H1 (cell line): ENCODE measurements around the gene ULK3.

ENCODE experiments used
- CTCF ChIP-seq, 3 experiments: IDR thresholded peaks; 1 replicate in 2 of 3; 2 replicates in 1 of 3; pipeline versions ENCODE4 v1.5.1 to v1.6.1; 2011; ENCODE audit warnings: low read length in 3 of 3, mild to moderate bottlenecking in 3 of 3, inconsistent platforms in 2 of 3, low read depth in 1 of 3, moderate library complexity in 1 of 3; ENCODE audit not compliant: insufficient read depth in 1 of 3; ENCODE audit errors: control extremely low read depth in 1 of 3
- FOSL1 ChIP-seq: IDR thresholded peaks from 2 replicates; pipeline ENCODE4 v1.6.1; 2011; ENCODE audit warnings: mild to moderate bottlenecking, low read depth, low read length, moderate library complexity; ENCODE audit not compliant: insufficient read depth
- HDAC6 ChIP-seq: IDR thresholded peaks from one replicate; pipeline ENCODE4 v1.7.1; 2012; ENCODE audit warnings: low read depth, mild to moderate bottlenecking, inconsistent platforms, low read length, moderate library complexity
- JUND ChIP-seq: IDR thresholded peaks from 2 replicates; pipeline ENCODE4 v1.6.1; 2011; ENCODE audit warnings: mild to moderate bottlenecking, improper control_type of control experiment, low read length
- MAX ChIP-seq: IDR thresholded peaks from 2 replicates; pipeline ENCODE4 v1.6.1; 2012; ENCODE audit warnings: inconsistent platforms
- NANOG ChIP-seq: IDR thresholded peaks from 2 replicates; pipeline ENCODE4 v1.6.1; 2011; ENCODE audit warnings: low read length, low read depth, mild to moderate bottlenecking, inconsistent platforms; ENCODE audit not compliant: insufficient read depth, poor library complexity, severe bottlenecking
- NRF1 ChIP-seq: IDR thresholded peaks from 2 replicates; pipeline ENCODE4 v1.6.1; 2011; ENCODE audit warnings: mild to moderate bottlenecking, low read depth, low read length, improper control_type of control experiment
- RFX5 ChIP-seq: IDR thresholded peaks from 2 replicates; pipeline ENCODE4 v1.6.1; 2011; ENCODE audit warnings: low read depth, low read length, improper control_type of control experiment, borderline replicate concordance
- SP2 ChIP-seq: IDR thresholded peaks from 2 replicates; pipeline ENCODE4 v1.6.1; 2012; ENCODE audit warnings: mild to moderate bottlenecking, low read length, inconsistent platforms
- TCF12 ChIP-seq: IDR thresholded peaks from 2 replicates; pipeline ENCODE4 v1.6.1; 2011; ENCODE audit warnings: low read depth, mild to moderate bottlenecking, low read length
- TEAD4 ChIP-seq: IDR thresholded peaks from 2 replicates; pipeline ENCODE4 v1.6.1; 2012; ENCODE audit warnings: low read depth, low read length, inconsistent platforms, mixed read lengths
- ZNF274 ChIP-seq: IDR thresholded peaks from 2 replicates; pipeline ENCODE4 v1.7.0; 2012; ENCODE audit warnings: low read length, borderline replicate concordance; ENCODE audit errors: extremely low read depth

- no peak for TF ChIP-seq CTCF (IDR thresholded peaks at IDR 0.05; ENCODE audit: control extremely low read depth in 1 of 3, insufficient read depth in 1 of 3, low read depth in 1 of 3, low read length in 3 of 3)
- no peak for TF ChIP-seq TEAD4
- no peak for TF ChIP-seq NRF1
- TF ChIP-seq FOSL1: no peak
- no peak for TF ChIP-seq SP2
- TF ChIP-seq HDAC6: no peak
- no peak for TF ChIP-seq MAX
- TF ChIP-seq RFX5: no peak
- TF ChIP-seq NANOG: no peak
- no peak for TF ChIP-seq JUND
- TF ChIP-seq ZNF274: no peak
- TF ChIP-seq TCF12: no peak
These were observed 24.6 kb upstream of the ULK3 start for GRCh38 chr15:74867466-74868038.
